HG02759 (cell line): ENCODE results near the gene SEC11C.
A peak's percentile ranks its signal among the peaks of the same experiment; 100 is the strongest.
"Not testable (repeated sequence)": the region's sequence is repeated elsewhere in the genome, so short reads cannot be mapped to it uniquely, and the experiment has no call there.

Source experiments
- ATAC-seq: cut with Tn5 transposase; IDR thresholded peaks from one replicate; pipeline ENCODE4 v1.9.1; 2021; ENCODE audit warnings: mild to moderate bottlenecking, moderate library complexity; ENCODE audit not compliant: unreplicated experiment

SEC11C gene

GRCh38 chr18:59139615-59140301 is at the start of gene SEC11C:
TSS of gene SEC11C (plus strand) at chr18:59139884. CDS start at chr18:59139949, 65 bp downstream.
- ATAC-seq: peak; percentile 81

DNA sequence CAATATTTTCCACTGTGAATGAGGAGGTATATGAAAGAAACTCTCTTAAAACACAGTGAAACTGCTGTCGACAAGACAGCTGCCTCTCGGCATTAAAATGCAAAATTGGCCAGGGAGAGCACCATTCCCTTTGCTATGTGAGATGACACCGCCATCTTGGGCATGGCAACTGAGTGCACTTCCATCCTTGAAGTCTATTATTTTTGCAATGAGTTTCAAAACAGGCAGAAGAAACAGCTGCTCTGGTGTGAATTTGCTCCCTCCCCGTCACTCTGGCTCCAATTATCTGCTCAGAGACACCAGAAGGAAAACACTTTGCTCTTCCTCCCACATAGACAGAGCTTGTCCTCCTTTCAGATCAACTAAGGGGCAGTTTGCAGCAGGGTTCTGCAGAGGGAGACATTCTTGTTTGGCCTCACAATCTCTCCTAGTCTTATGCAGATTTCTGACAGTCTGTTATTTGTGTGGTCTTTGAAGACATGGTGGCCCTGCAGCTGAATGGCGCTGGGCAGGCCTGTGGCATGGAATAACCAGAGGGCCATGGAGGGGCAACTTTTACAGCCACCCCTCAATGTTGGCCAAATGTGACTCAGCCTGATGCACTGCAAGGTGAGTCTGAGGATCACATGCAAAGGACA is 48.6 kb upstream of the SEC11C start:
- ATAC-seq: no peak

- ATAC-seq: no peak
Observed at GRCh38 chr18:59093668-59094067, 46.0 kb upstream of the SEC11C start.

DNA sequence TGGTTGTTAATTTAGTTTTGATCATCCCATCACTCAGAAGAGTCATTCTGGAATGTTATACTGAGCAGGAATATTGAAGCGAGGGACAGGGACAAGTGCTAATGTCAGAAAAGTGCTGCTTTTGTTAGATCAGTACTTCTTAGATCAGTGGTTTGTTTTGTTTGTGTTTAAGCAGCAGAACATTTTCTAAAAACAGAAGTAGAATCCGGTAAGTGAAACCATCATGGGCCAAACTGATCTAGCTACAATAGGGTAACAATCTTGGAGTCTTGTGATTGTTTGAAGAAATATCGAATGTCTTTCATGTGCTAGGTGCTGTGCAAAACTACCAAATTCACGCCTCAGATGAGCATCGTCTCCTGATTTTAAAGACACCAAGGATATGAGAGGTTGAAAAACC is 45.1 kb upstream of the SEC11C start:
- ATAC-seq: no peak

DNA sequence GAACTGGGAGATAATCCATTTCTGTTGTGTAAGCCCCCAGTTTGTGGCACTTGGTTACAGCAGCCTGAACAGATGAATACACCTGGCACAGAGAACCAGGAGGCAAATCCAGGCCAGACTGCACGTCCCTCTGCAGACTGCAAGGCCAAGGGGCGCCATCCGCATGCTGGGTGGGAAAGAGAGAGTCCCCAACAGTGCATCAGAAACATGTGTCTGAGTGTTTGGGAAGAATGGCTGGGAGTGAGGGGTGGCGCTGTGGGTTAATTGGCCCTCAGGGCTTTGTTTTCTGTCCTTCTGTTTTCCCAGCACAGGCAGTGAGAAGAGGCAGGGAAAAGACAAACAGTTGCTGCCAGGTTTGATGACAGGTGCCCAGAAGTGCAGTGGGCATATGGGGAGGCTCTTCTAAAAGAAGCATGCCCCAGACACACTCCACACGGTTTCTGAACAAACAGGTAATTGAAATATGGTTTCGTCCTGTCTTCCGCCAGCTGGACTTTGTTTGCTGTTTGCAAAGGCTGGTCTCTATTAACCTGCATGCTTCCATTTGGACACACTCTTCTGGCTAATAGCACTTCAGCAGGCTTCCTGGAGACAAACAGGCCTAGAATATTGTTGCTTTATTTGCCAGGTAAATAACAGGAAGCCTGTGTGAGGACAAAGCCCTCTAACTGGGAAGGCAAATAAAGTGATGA is 43.4 kb upstream of the SEC11C start:
- ATAC-seq: no peak

- no peak for ATAC-seq
Observed at GRCh38 chr18:59101830-59102414, 37.8 kb upstream of the SEC11C start.

- ATAC-seq: no peak
Observed at GRCh38 chr18:59109375-59109774, 30.3 kb upstream of the SEC11C start.

DNA sequence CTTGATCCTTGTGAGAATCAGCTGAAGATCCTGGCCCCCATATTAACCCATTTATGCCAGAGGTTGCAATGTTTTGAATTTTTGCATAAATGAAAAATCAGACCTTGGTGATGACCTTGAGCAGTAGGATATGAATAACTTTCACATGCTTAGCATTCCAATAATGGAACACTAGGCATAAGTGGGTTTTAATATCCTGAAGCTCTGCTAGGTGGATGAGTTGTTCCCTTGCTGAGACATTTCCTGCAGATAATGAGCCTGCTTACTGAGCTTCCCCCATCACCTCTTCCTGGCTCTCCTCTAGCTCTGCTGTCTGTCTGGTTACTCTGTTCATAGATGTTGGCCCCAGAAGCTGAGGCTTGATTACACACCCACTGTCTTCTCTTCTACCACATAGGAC is 25.5 kb upstream of the SEC11C start:
- ATAC-seq: no peak

DNA sequence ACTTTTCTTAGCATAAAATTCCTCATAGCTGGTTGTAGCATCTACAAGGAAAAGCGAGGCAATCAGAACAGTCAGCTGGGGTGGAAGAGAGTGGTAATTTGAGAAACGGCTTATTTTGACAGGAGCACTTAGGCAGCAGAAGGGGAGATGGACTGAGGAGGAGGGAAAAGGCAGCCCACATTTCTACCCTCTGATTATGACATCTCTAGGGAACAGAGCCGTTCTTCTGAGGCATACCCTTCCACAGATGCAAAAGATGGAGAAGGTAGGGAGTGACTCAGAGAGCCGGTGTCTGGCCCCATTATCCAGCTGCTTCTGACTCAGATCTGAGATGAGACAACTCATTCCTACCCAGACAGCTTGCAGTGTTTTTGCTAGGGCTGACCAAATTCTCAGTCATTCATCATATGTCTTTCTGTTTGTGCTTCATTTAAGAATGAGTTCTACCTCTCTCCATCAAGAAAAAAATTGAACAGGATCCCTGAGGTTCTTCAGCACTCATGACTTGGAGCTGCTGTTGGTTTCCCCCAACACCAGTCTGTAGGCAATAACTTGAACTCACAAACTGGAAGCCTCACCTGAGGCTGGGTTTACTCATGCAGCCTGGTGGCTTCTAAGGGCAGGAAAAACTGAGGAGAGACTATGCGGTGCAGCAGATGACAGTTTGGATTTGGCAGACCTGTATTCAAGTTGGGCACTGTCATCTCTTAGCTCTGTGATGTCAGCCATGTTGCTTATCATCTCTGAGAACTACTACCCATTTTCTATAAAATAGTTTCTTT is 15.9 kb upstream of the SEC11C start:
- ATAC-seq: peak; percentile 86

- no peak for ATAC-seq
Observed at GRCh38 chr18:59124370-59124704, 15.3 kb upstream of the SEC11C start.

- ATAC-seq: no peak
Observed at GRCh38 chr18:59127047-59127446, 12.6 kb upstream of the SEC11C start.

GRCh38 chr18:59129951-59130703 is 9.6 kb upstream of the SEC11C start:
- no peak for ATAC-seq

- ATAC-seq: no peak
Observed at GRCh38 chr18:59132810-59133465, 6.7 kb upstream of the SEC11C start.

DNA sequence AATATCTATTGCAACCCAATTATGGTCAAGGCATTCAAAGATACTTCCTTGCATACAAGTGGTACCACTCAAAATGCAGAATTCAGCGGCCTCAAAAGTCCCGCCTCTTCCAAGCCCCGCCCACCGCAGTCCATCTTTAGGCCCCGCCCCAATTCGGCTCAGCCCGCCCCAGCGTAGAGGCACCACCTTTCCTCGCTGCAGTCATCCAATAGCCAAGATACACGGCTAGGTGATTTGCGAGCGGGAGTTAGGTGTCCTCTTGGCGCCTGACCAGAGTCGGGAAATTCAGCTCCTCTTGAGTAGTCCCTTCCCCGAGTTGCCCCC is 431 bp upstream of the SEC11C start:
- ATAC-seq: peak; percentile 72

DNA sequence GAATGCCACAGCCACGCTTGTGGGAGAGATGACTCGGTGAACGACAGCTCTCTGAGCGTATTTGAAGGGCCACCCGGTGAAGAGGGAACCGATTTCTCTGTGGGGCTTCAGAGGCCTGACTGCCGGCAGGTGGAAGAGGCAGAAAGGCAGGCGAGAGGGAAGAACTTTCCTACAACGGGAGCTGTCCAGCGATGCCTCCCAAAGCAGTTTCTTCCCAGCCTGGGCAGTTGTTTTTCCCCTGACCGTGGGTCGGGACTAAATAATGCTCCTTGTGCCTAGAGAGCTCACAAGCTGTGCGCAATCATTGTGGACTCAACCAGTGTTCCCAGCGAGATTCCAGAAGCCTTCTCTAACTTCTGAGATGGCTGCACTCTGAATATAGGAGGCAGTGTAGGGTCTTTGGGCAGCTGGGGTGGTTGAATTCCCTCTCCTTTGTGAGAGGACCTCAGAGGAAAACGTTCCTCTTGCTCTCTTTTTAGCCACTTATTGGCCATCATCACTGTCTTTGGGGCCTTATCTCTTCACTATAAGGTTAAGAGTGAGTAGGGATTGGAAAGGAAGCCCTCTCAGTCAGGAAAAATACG is 710 bp downstream of the SEC11C start:
- peak; percentile 4 for ATAC-seq

GRCh38 chr18:59141294-59142068 is 1.8 kb downstream of the SEC11C start:
- ATAC-seq: no peak

GRCh38 chr18:59142274-59142673 is 2.6 kb downstream of the SEC11C start:
- no peak for ATAC-seq

DNA sequence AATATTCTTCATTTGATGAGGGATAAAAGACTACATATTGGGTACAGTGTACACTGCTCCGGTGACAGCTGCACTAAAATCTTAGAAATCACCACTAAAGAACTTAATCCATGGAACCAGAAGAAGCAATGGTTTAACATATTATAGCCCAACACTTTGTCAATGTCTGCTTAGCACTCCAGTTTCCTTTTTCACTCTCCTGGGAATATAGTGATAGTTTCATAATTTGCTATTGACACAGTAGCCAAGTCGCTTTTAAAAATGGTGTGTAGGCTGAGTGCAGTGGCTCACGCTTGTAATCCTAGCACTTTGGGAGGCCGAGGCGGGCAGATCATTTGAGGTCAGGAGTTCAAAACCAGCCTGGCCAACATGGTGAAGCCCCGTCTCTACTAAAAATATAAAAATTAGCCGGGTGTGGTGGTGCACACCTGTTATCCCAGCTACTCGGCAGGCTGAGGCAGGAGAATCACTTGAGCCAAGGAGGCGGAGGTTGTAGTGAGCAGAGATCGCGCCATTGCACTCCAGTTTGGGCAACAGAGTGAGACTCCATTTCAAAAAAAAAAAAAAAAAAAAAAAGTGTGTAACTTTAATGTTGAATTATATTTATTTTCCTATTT is 3.2 kb downstream of the SEC11C start:
- not testable (repeated sequence) for ATAC-seq
